ENCODE measurements around the gene DCAF15. TPM values are rescaled to one million over a fixed set of nuclear protein-coding genes. Genes with fewer than 3 reads are reported as not detected.
"Not testable (repeated sequence)": the region's sequence is repeated elsewhere in the genome, so short reads cannot be mapped to it uniquely, and the experiment has no call there.

DCAF15 gene
- 24.1 TPM for polyA plus RNA-seq (2013, experiment 1 of 2; ENCODE audit: insufficient read length)
- 18.2 TPM for polyA plus RNA-seq (2013, experiment 2 of 2; ENCODE audit: insufficient read length)

DNA sequence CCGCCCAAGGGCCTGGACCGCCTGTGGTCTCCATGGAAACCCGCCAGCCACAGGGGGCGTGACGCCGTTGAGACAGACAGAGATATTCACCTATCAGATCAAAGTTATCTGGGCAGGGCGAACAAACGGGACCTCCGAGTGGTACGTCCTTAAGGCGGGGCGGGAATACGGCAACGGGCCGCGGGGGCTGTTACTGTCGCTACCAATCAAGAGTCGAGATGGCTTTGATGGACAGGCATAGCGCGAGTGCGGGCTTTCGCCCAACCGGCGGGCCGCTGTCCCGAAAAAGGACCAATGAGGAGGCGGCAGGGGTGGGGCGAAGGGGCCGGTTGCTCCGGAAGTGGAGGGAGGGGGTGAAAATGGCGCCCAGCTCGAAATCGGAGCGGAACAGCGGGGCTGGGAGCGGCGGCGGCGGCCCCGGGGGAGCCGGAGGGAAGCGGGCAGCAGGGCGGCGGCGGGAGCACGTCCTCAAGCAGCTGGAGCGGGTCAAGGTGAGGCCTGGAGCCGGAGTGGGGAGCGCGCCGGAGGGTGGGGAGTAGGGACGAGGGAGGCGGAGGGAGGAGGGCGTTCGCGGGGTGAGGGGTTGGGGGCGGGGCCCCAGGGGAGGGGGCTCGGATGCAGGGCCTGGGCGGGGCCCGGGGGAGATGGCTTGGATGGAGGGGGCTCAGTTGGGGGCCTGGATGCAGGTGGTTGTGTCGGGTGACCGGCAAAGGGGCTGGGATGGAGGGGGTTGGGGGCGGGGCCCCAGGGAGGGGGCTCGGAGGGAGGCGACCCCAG is at the start of gene DCAF15:
TSS of gene DCAF15 (plus strand) at position 356 of the 777 bp plus-strand sequence. CDS start at position 360, 4 bp downstream.
- peak; percentile 100 for DNase-seq

DNA sequence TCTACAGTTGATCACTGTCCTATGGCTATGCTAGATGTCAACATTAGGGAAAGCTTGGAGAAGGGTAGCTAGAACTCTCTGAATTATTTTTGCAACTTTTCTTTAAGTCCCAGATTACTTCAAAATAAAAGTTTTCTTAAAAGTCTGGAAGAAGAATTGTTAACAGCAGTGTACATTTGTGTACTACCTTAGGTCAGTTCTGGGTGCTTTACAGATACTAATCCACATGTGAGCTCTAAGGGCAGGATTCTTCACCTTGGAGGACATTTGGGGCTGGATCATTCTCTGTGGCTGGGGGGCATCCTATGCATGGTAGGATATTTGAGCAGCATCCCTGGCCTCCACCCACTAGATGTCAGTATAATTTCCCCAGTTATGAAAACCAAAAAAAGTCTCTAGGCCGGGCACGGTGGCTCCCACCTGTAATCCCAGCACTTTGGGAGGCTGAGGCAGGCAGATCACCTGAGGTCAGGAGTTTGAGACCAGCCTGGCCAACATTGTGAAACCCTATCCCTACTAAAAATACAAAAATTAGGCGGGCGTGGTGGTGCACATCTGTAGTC is 49.2 kb upstream of the DCAF15 start:
- DNase-seq, result peak; percentile 16

DNA sequence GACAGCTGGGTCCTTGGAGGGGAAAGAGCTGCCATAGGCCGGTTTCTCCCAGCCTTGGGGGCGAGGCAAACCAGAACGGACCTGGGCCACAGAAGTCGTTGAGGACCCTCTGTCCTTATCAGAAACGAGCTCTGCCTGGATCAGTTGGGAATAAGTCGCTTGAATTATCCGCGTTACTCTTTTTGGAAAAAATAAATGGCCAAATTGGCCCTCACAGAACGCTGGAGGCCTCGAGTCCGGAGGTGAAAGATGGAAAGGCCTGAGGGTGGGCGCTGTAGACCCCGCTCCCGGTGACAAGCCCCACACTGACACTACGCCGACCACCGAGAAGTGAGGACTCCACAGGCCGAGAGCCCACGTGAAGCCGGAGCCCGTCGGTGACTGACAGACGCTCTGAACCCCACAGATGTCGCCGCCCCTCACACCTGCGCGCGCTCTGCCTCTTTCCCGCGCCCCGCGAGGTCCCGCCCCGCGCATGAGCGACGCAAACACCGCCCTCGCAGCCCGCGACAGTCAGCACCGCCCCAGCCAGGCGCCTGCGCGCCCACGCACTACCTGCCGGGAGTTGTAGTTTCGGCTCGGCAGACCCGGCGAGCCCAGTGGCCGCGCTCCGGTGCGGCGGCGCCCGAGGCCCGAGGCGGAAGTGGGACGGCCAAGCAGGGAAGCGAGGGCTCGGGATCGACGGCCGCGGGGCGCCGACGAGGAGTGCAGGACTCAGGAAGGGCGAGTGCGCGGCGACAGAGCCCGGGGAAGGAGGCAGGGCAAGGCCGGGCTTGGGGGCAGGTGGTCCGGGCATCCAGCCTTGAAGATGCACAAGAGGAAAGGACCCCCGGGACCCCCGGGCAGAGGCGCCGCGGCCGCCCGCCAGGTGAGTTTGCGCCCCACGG is 46.4 kb upstream of the DCAF15 start, which contains the start of the genes BRME1 and CC2D1A:
TSS of gene BRME1 (minus strand) at position 484 of the 887 bp plus-strand sequence. CDS start 1,225 bp downstream, outside the sequence.
TSS of gene CC2D1A (plus strand) at position 568 of the 887 bp plus-strand sequence. CDS start at position 809, 241 bp downstream.
- DNase-seq, result peak; percentile 84

- peak; percentile 7 for DNase-seq
These were observed 45.8 kb upstream of the DCAF15 start for GRCh38 chr19:13906521-13906904.

- DNase-seq, result no peak
These were observed 45.4 kb upstream of the DCAF15 start for GRCh38 chr19:13906910-13907309.

- no peak for DNase-seq
These were observed 43.6 kb upstream of the DCAF15 start for GRCh38 chr19:13908674-13909073.

DNA sequence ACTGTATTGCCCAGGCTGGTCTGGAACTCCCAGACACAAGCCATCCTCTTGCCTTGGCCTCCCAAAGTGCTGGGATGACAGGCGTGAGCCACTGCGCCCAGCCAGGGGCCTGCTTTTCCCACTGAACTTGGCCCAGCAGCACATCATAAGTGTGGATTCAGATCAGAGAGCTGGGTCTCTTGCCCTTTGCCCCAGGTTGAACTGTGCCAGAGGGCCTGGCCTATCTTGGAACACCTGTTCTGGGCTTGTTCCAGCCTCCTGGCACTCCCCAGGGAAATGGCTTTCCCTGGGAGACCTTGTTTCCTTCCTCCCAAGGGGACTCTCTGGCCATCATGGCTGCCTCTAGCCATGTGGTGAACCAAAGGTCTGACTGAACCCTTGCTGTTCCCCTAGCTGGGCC is 42.9 kb upstream of the DCAF15 start:
- no peak for DNase-seq

DNA sequence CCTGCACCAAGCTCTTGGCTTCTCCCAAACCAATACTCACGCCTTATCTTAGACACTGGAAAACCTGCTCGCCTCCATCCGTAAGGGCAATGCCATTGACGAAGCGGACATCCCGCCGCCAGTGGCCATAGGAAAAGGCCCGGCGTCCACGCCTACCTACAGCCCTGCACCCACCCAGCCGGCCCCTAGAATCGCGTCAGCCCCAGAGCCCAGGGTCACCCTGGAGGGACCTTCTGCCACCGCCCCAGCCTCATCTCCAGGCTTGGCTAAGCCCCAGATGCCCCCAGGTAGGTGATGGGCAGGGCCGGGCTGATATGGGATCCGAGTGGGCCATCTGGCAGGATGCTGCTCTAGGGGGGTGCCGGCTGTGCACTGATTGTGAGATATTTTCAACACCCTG is 39.0 kb upstream of the DCAF15 start:
- DNase-seq, result no peak

GRCh38 chr19:13914777-13915176 is 37.5 kb upstream of the DCAF15 start:
- no peak for DNase-seq

DNA sequence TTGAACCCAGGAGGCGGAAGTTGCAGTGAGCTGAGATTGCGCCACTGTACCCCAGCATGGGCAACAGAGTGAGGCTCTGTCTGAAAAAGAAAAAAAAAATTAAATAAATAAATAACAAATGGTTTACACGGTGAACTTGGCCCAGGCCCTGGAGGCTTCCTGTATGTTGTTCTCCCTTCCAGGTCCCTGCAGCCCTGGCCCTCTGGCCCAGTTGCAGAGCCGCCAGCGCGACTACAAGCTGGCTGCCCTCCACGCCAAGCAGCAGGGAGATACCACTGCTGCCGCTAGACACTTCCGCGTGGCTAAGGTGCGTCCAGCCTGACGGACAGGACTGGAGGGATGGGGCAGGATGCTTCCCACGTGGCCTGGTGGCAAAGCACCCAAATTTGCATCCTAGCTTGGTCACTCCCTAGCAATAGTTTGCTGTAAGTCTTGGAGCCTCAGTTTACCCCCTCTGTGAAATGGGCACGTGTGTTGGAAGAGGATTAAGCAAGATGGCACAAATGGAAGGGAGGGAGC is 34.4 kb upstream of the DCAF15 start:
- DNase-seq, result no peak

DNA sequence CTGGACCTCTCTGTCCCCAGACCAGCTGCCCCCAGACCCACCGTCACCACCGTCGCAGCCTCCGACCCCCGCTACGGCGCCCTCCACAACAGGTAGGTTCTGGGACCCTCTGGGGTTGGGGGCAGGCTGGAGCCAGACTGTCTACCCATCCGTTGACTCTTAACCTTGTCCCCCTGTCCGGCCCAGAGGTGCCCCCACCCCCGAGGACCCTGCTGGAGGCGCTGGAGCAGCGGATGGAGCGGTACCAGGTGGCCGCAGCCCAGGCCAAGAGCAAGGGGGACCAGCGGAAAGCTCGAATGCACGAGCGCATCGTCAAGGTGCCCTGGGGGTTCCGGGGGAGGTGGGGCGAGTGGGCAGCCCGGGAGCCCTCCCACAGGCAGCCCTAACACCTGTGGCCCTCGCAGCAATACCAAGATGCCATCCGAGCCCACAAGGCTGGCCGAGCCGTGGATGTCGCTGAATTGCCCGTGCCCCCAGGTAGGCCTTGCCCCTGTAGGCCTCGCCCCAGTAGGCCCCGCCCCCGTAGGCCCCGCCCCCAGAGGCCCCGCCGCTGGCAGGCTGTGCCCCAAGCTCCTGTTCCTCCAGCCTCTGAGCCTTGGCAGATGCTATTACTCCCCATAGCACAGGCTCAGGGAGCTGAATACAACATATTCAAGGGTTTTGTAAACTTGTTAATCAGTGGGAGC is 33.4 kb upstream of the DCAF15 start:
- DNase-seq, result no peak

DNA sequence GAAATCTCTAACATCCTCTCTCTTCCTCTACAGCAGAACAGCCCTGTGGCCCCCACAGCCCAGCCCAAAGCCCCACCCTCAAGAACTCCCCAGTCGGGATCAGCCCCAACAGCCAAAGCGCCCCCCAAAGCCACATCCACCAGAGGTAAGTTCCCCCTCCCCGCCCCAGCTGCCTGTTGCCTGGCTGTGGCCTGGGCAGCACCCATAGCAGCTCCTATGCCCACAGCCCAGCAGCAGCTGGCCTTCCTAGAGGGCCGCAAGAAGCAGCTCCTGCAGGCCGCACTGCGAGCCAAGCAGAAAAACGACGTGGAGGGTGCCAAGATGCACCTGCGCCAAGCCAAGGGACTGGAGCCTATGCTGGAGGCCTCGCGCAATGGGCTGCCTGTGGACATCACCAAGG is 31.8 kb upstream of the DCAF15 start:
- no peak for DNase-seq

- DNase-seq, result peak; percentile 58
These were observed 31.2 kb upstream of the DCAF15 start for GRCh38 chr19:13920940-13921747.

- not testable (repeated sequence) for DNase-seq
These were observed 30.2 kb upstream of the DCAF15 start for GRCh38 chr19:13922118-13922517.

DNA sequence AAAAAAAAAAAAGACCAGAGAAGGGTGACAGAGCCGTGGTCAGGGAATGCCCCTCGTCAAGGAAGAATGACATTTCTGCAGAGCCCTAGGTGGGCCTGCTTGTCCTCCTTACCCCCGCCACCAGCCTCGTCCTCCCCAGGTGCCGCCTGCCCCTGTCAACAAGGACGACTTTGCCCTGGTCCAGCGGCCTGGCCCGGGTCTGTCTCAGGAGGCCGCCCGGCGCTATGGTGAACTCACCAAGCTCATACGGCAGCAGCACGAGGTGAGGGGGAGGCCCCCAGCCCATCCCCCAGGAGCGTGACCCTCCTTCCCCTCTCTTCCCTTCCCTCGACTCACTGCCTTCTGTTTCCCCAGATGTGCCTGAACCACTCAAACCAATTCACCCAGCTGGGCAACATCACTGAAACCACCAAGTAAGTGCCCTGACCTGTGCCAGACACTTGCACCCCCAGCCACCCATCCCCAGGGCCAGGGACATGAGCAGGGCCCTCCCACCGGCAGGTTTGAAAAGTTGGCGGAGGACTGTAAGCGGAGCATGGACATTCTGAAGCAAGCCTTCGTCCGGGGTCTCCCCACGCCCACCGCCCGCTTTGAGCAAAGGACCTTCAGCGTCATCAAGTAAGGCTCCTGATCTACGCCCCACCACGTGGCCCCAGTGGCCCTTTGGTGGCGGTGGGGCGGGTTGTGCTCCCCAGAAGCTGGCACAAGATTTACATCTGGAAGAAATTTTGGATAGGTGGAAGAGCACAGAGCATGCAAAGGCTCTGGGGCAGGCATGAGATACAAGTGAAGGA is 28.9 kb upstream of the DCAF15 start:
- no peak for DNase-seq

GRCh38 chr19:13926010-13926409 is 26.3 kb upstream of the DCAF15 start:
- no peak for DNase-seq

GRCh38 chr19:13926715-13927114 is 25.6 kb upstream of the DCAF15 start:
- DNase-seq, result no peak

DNA sequence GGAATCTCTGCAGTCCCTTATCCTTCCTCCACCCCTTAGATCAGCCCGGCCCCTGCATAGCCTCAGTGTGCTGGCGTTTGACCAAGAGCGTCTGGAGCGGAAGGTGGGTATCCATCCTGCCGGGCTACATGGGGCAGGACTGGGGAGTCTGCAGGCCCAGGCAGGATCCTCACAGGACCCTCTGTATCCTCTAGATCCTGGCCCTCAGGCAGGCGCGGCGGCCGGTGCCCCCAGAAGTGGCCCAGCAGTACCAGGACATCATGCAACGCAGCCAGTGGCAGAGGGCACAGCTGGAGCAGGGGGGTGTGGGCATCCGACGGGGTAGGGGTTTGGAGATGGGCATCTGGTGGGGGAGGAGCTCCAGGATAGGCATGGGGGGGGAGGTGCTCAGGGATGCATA is 23.0 kb upstream of the DCAF15 start:
- DNase-seq, result no peak

DNA sequence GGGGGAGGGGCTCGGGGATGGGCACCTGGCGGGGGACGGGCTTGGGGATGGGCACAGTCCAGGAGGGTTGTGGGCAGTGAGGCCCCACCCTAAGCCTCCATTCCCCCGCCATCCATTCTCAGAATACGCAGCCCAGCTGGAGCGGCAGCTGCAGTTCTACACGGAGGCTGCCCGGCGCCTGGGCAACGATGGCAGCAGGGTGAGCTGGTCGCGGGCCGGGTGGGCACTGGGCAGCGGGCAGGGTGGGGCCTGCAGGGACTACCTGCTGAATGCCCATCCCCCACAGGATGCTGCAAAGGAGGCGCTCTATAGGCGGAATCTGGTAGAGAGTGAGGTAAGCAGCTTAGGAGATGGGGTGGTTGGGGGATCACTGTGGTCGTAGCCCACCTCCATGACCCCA is 22.4 kb upstream of the DCAF15 start:
- DNase-seq, result no peak

- no peak for DNase-seq
These were observed 21.9 kb upstream of the DCAF15 start for GRCh38 chr19:13930402-13930801.

All from fibroblast of skin of scalp (primary cell).